K562 (cell line): ENCODE measurements around the gene HAGHL. TPM values are rescaled to one million over a fixed set of nuclear protein-coding genes. Genes with fewer than 3 reads are reported as not detected.
"Not testable (repeated sequence)": the region's sequence is repeated elsewhere in the genome, so short reads cannot be mapped to it uniquely, and the experiment has no call there.

Source experiments
- ATAC-seq: fragments of 200-7000 bp; cut with Tn5 transposase; 3 replicates; pipeline ENCODE4 v1.9.1; 2020; ENCODE audit warnings: moderate library complexity
- BruUV-seq: library from RNA; stranded (reverse); fragments of 400-500 nt; replicated peaks from 2 replicates; lab custom pipeline; 2021; lab: Mats Ljungman, UMichigan
- CTCF ChIA-PET: fragments of 300-600 bp; formaldehyde crosslinking; extraction: SDS; loops from one replicate; lab custom pipeline; 2021; ENCODE audit warnings: low intra/inter-chr PET ratio; lab: Yijun Ruan, JAX
- POLR2A ChIA-PET: fragments of 300-600, 350-650 bp; sonication (Branson Sonifier 250); formaldehyde crosslinking; extraction: SDS; loops from one replicate; lab custom pipeline; 2021; ENCODE audit warnings: antibody characterized with exemption, inconsistent platforms; lab: Yijun Ruan, JAX
- DNase-seq, 4 experiments: peaks; one replicate each; pipeline versions ENCODE4 v3.0.0 to v3.0.0-alpha.2; 2011 to 2018; ENCODE audit warnings: low spot score in 3 of 4, mixed read lengths in 3 of 4; ENCODE audit errors: extremely low read depth in 1 of 4
- FAIRE-seq: peaks from 2 replicates; lab custom pipeline; 2011; peaks lifted over from hg19 to GRCh38; lab: Jason Lieb, UNC
- H2AFZ ChIP-seq: 2 replicates; pipeline ENCODE4 v1.6.0; 2011; ENCODE audit warnings: low read depth, low read length, control low read depth, inconsistent platforms
- H3K27ac ChIP-seq: fragments of 200-600 bp; 3 replicates; pipeline ENCODE4 v1.8.0; 2011; ENCODE audit warnings: low read depth, mild to moderate bottlenecking, control low read depth, inconsistent platforms, low read length, moderate library complexity, mixed read lengths; ENCODE audit errors: extremely low read depth
- H3K27me3 ChIP-seq, 2 experiments: fragments of 300-600 bp in 1 of 2; 2 replicates in 1 of 2; 3 replicates in 1 of 2; pipeline versions ENCODE4 v1.6.0 to v1.8.0; 2011; ENCODE audit warnings: inconsistent platforms in 2 of 2, low read length in 2 of 2, mild to moderate bottlenecking in 1 of 2, mixed read lengths in 1 of 2, moderate library complexity in 1 of 2; ENCODE audit not compliant: control insufficient read depth in 2 of 2, insufficient read depth in 2 of 2
- H3K36me3 ChIP-seq: fragments of 300-600 bp; 3 replicates; pipeline ENCODE4 v1.8.0; 2011; ENCODE audit warnings: mild to moderate bottlenecking, low read length, inconsistent platforms; ENCODE audit not compliant: control insufficient read depth, insufficient read depth
- H3K4me1 ChIP-seq, 2 experiments: fragments of 200-600 bp in 1 of 2; replicated peaks in 1 of 2; 2 replicates in 1 of 2; 3 replicates in 1 of 2; pipeline versions ENCODE4 v1.5.1 to v1.8.0; 2011; ENCODE audit warnings: inconsistent platforms in 2 of 2, low read length in 2 of 2, mild to moderate bottlenecking in 1 of 2, mixed read lengths in 1 of 2, moderate library complexity in 1 of 2; ENCODE audit not compliant: control insufficient read depth in 2 of 2, insufficient read depth in 2 of 2
- H3K4me2 ChIP-seq: 2 replicates; pipeline ENCODE4 v1.6.1; 2011; ENCODE audit warnings: low read length, control low read depth, inconsistent platforms, mixed read lengths; ENCODE audit not compliant: insufficient read depth
- H3K4me3 ChIP-seq: fragments of 200-600 bp; sonication (generic), shearing (Covaris generic); 2 replicates; pipeline ENCODE4 v1.5.1; 2016; ENCODE audit warnings: control low read depth, inconsistent platforms
- H3K79me2 ChIP-seq: fragments of 200-600 bp; 3 replicates; pipeline ENCODE4 v1.8.0; 2011; ENCODE audit warnings: low read length, inconsistent platforms; ENCODE audit not compliant: control insufficient read depth, insufficient read depth
- H3K9ac ChIP-seq, 2 experiments: 2 replicates each; pipeline versions ENCODE4 v1.6.0 to v1.6.1; 2011; ENCODE audit warnings: low read depth in 2 of 2, low read length in 2 of 2, control low read depth in 1 of 2, inconsistent platforms in 1 of 2, mild to moderate bottlenecking in 1 of 2, mixed read lengths in 1 of 2; ENCODE audit not compliant: insufficient read depth in 1 of 2
- H3K9me1 ChIP-seq: one replicate; pipeline ENCODE4 v1.6.0; 2011; ENCODE audit warnings: inconsistent platforms, mild to moderate bottlenecking, low read length, moderate library complexity; ENCODE audit not compliant: control insufficient read depth, insufficient read depth
- H3K9me3 ChIP-seq: replicated peaks from 2 replicates; pipeline ENCODE4 v1.5.1; 2011; ENCODE audit warnings: low read depth, low read length, inconsistent platforms; ENCODE audit not compliant: control insufficient read depth, insufficient read depth
- H4K20me1 ChIP-seq: replicated peaks from 2 replicates; pipeline ENCODE4 v1.6.1; 2011; ENCODE audit warnings: low read length, inconsistent platforms, mixed read lengths; ENCODE audit not compliant: control insufficient read depth, insufficient read depth
- BHLHE40 ChIP-seq: IDR thresholded peaks from 2 replicates; pipeline ENCODE4 v1.6.1; 2011; ENCODE audit warnings: low read length, improper control_type of control experiment
- CBFA2T3 ChIP-seq: fragments of 450-650 bp; IDR thresholded peaks from 2 replicates; pipeline ENCODE4 v1.6.1; 2017
- L3MBTL2 ChIP-seq: fragments of 450-650 bp; IDR thresholded peaks from 2 replicates; pipeline ENCODE4 v1.6.1; 2016; ENCODE audit warnings: mild to moderate bottlenecking, moderate library complexity
- MGA ChIP-seq: fragments of 450-650 bp; IDR thresholded peaks from 2 replicates; pipeline ENCODE4 v1.6.1; 2016; ENCODE audit warnings: mild to moderate bottlenecking, moderate library complexity
- TCF3 ChIP-seq: sonication (generic); formaldehyde crosslinking; IDR thresholded peaks from 2 replicates; pipeline ENCODE4 v1.4.0; 2020; ENCODE audit warnings: mild to moderate bottlenecking, missing genetic modification reagents
- ZNF384 ChIP-seq: IDR thresholded peaks from 2 replicates; pipeline ENCODE4 v1.6.1; 2012; ENCODE audit warnings: low read depth, low read length, improper control_type of control experiment
- WGBS: fragments of 100-300 bp; shearing (Covaris generic); methylation state at CpG from one replicate; pipeline ENCODE4 v1.1.6; 2016; ENCODE audit warnings: low coverage, mixed read lengths; ENCODE audit not compliant: insufficient coverage; ENCODE audit errors: missing lambda C conversion rate; 5-methylcytosine and 5-hydroxymethylcytosine counted together
- in situ Hi-C: fragments of 300-500 bp; cut with MboI; formaldehyde crosslinking; loops from 4 replicates; pipeline ENCODE4 v1.15.0; 2018; ENCODE audit warnings: inconsistent platforms, mixed read lengths
- intact Hi-C: fragments of 100-400 bp; cut with micrococcal nuclease; formaldehyde crosslinking; loops from 2 replicates; pipeline ENCODE4 v1.14.2; 2022
- polyA plus RNA-seq, 8 experiments: library from polyadenylated mRNA; depleted of rRNA in 4 of 8; stranded (reverse) in 5 of 8; unstranded in 3 of 8; fragments of >200 nt; fragmentation: Nextera tagmentation in 2 of 8; fragmentation: Illumina TruSeq in 1 of 8; extraction: Ambion mirVana in 2 of 8; extraction: Trizol in 1 of 8; gene quantifications; 2 replicates each; pipeline versions ENCODE4 v1.2.1 to v1.2.3, GENCODE V29; 2011 to 2014; ENCODE audit warnings: inconsistent platforms in 1 of 8, missing spikeins in 1 of 8
- total RNA-seq, 7 experiments: library from RNA; depleted of rRNA in 6 of 7; stranded (reverse); fragments of >200 nt in 6 of 7; fragmentation: Illumina TruSeq in 2 of 7; extraction: Trizol in 2 of 7; gene quantifications; 2 replicates each; pipeline versions ENCODE4 v1.2.1 to v1.2.3, GENCODE V29; 2011 to 2021; ENCODE audit warnings: low replicate concordance in 1 of 7
- TF ChIP-seq, protein P1 (sequence below): sonication (generic); formaldehyde crosslinking; IDR thresholded peaks from 2 replicates; pipeline ENCODE4 v1.9.0; 2022; ENCODE audit warnings: mild to moderate bottlenecking, missing genetic modification reagents
- TF ChIP-seq, protein P2 (sequence below), 2 experiments: IDR thresholded peaks; 2 replicates each; pipeline ENCODE4 v1.6.1; 2011; ENCODE audit warnings: borderline replicate concordance in 1 of 2, control low read depth in 1 of 2, low read depth in 1 of 2, low read length in 1 of 2, mild to moderate bottlenecking in 1 of 2, mixed read lengths in 1 of 2, moderate library complexity in 1 of 2; ENCODE audit not compliant: insufficient read depth in 1 of 2, insufficient read length in 1 of 2, poor library complexity in 1 of 2, severe bottlenecking in 1 of 2; ENCODE audit errors: extremely low read depth in 1 of 2

Gene HAGHL
- total and polyA plus RNA-seq, 9 of the 15 experiments (the other 6 are each of a cell fraction or from before 2014, with no cell fraction given): 0.31 to 83.4 (median 20.7) TPM

DNA sequence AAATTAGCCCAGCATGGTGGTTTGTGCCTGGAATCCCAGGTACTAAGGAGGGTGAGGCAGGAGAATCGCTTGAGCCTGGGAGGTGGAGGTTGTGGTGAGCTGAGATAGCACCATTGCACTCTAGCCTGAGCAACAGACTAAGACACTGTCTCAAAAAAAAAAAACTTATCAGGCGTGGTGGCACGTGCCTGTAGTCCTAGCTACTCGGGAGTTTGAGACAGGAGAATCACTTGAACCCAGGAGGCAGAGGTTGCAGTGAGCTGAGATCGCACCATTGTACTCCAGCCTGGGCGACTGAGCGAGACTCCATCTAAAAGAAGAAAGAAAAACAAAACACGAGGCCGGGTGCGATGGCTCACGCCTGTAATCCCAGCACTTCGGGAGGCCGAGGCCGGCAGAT, 16.0 kb downstream of the HAGHL start:
- H2AFZ ChIP-seq, ATAC-seq, H3K27me3 ChIP-seq, H3K4me2 ChIP-seq, BruUV-seq, H3K27ac ChIP-seq, H3K9me1 ChIP-seq, FAIRE-seq, intact Hi-C loops, H3K4me3 ChIP-seq, H3K9me3 ChIP-seq, CTCF ChIA-PET, H3K9ac ChIP-seq, DNase-seq, H4K20me1 ChIP-seq: not testable (repeated sequence)
- POLR2A ChIA-PET: interaction anchor here (0.6 to 1.0 kb wide), 3 partner anchors 23 to 671 kb away, joined by 3 to 5 read pairs (median 3); no protein-coding TSS in a partner anchor
- Histone ChIP-seq H3K36me3 (peaks cover 13% of the 10 kb centered on the region; the same call in 2 of the 3 replicates), H3K4me1 (peaks cover 11 to 67% of the 10 kb centered on the region in 2 experiments), H3K79me2 (peaks cover 15% of the 10 kb centered on the region)
- in situ Hi-C loops: loop anchor here (5.0 kb wide), 1 partner anchor 44 kb away; the partner anchor contains the start of genes CHTF18 and RPUSD1
- 55% methylated on average over 14 of the region's 14 CpGs for WGBS
- TF ChIP-seq BHLHE40 (peak; percentile 82), TCF3 (CRISPR knock-in tag) (0 out of 2 replicates have a peak, but pooled peaks have one; percentile 28), CBFA2T3 (peak; percentile 24; the same call in 1 of the 2 replicates), MGA (peak; percentile 90), L3MBTL2 (peak; percentile 89), ZNF384 (peak; percentile 76)
- TF ChIP-seq, protein P1, sequence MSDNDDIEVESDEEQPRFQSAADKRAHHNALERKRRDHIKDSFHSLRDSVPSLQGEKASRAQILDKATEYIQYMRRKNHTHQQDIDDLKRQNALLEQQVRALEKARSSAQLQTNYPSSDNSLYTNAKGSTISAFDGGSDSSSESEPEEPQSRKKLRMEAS (CRISPR knock-in tag): peak; percentile 63
- TF ChIP-seq, protein P2, sequence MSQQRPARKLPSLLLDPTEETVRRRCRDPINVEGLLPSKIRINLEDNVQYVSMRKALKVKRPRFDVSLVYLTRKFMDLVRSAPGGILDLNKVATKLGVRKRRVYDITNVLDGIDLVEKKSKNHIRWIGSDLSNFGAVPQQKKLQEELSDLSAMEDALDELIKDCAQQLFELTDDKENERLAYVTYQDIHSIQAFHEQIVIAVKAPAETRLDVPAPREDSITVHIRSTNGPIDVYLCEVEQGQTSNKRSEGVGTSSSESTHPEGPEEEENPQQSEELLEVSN (IDR thresholded peaks at IDR 0.05; ENCODE audit: borderline replicate concordance in 1 of 2, extremely low read depth in 1 of 2, insufficient read depth in 1 of 2, insufficient read length in 1 of 2, low read depth in 1 of 2, low read length in 1 of 2, poor library complexity in 1 of 2, severe bottlenecking in 1 of 2): peak in 1 of 2 experiments; percentile 32
